GM23338 (cell line): Measurements from ENCODE around the gene GUCD1. TPM values are rescaled to one million over a fixed set of nuclear protein-coding genes. Genes with fewer than 3 reads are reported as not detected.

Experiments
- ATAC-seq: fragments of 200-7000 bp; cut with Tn5 transposase; 3 replicates; pipeline ENCODE4 v1.9.1; 2020
- DNase-seq: peaks from one replicate; pipeline ENCODE4 v3.0.0-alpha.2; 2015; ENCODE audit warnings: low spot score
- H2AFZ ChIP-seq: fragments of 200-600 bp; sonication (generic); 2 replicates; pipeline ENCODE4 v1.8.0; 2016; ENCODE audit warnings: antibody characterized with exemption, mild to moderate bottlenecking, moderate library complexity
- H3F3A ChIP-seq: fragments of 200-600 bp; sonication (generic); replicated peaks from 2 replicates; pipeline ENCODE4 v1.8.0; 2017; ENCODE audit warnings: antibody characterized with exemption, mixed run types, low read depth
- H3K27ac ChIP-seq: fragments of 200-600 bp; sonication (generic); 2 replicates; pipeline ENCODE4 v1.6.1; 2016; ENCODE audit warnings: low read depth
- H3K27me3 ChIP-seq: fragments of 200-600 bp; sonication (generic); 2 replicates; pipeline ENCODE4 v1.8.0; 2016; ENCODE audit warnings: mild to moderate bottlenecking, mixed run types, moderate library complexity; ENCODE audit not compliant: insufficient read depth
- H3K36me3 ChIP-seq: fragments of 200-600 bp; sonication (generic); 2 replicates; pipeline ENCODE4 v1.8.0; 2016; ENCODE audit warnings: mild to moderate bottlenecking; ENCODE audit not compliant: insufficient read depth
- H3K4me1 ChIP-seq: fragments of 200-600 bp; sonication (generic); 2 replicates; pipeline ENCODE4 v1.8.0; 2016; ENCODE audit warnings: mild to moderate bottlenecking, moderate library complexity; ENCODE audit not compliant: insufficient read depth
- H3K4me2 ChIP-seq: fragments of 200-600 bp; sonication (generic); 2 replicates; pipeline ENCODE4 v1.7.1; 2017; ENCODE audit warnings: mixed run types
- H3K4me3 ChIP-seq: fragments of 200-600 bp; sonication (generic); 2 replicates; pipeline ENCODE4 v1.6.1; 2016; ENCODE audit warnings: mixed run types
- H3K79me2 ChIP-seq: fragments of 200-600 bp; sonication (generic); replicated peaks from 2 replicates; pipeline ENCODE4 v1.8.0; 2017; ENCODE audit warnings: mild to moderate bottlenecking; ENCODE audit not compliant: insufficient read depth
- H3K9me2 ChIP-seq: fragments of 200-600 bp; sonication (generic); 2 replicates; pipeline ENCODE4 v1.8.0; 2017; ENCODE audit not compliant: insufficient read depth
- H4K20me1 ChIP-seq: fragments of 200-600 bp; sonication (generic); replicated peaks from 2 replicates; pipeline ENCODE4 v1.8.0; 2017; ENCODE audit warnings: mild to moderate bottlenecking; ENCODE audit not compliant: insufficient read depth
- H3K27ac Mint-ChIP-seq: 2 replicates; pipeline ENCODE4 v1.8.0; 2020; ENCODE audit warnings: inconsistent platforms, mild to moderate bottlenecking, moderate library complexity, mixed read lengths
- H3K27me3 Mint-ChIP-seq: 3 replicates; pipeline ENCODE4 v1.8.0; 2022; ENCODE audit warnings: low read depth, mild to moderate bottlenecking, moderate library complexity, mixed read lengths, inconsistent platforms; ENCODE audit not compliant: insufficient read depth, poor library complexity
- H3K36me3 Mint-ChIP-seq: 3 replicates; pipeline ENCODE4 v1.8.0; 2021; ENCODE audit warnings: low read depth, mild to moderate bottlenecking, inconsistent platforms, moderate library complexity, mixed read lengths
- H3K4me1 Mint-ChIP-seq: 3 replicates; pipeline ENCODE4 v1.8.0; 2020; ENCODE audit warnings: mild to moderate bottlenecking, inconsistent platforms, mixed read lengths
- H3K4me3 Mint-ChIP-seq: 3 replicates; pipeline ENCODE4 v1.8.0; 2021; ENCODE audit warnings: moderate library complexity, mild to moderate bottlenecking, inconsistent platforms, mixed read lengths
- H3K9me3 Mint-ChIP-seq: 3 replicates; pipeline ENCODE4 v1.8.0; 2020; ENCODE audit warnings: moderate library complexity, mild to moderate bottlenecking, inconsistent platforms, mixed read lengths
- CREB1 ChIP-seq: fragments of 250-450 bp; sonication (Bioruptor Pico); IDR thresholded peaks from 2 replicates; pipeline ENCODE4 v1.5.0; 2020; ENCODE audit warnings: low read depth, mild to moderate bottlenecking, moderate library complexity
- EZH2 ChIP-seq: fragments of 200-600 bp; sonication (generic); IDR thresholded peaks from one replicate; pipeline ENCODE4 v1.8.0; 2017; ENCODE audit warnings: antibody characterized with exemption, mild to moderate bottlenecking, low read depth; ENCODE audit not compliant: unreplicated experiment
- EZH2phosphoT487 ChIP-seq: fragments of 200-600 bp; sonication (generic); IDR thresholded peaks from one replicate; pipeline ENCODE4 v1.8.1; 2018; ENCODE audit warnings: antibody characterized with exemption; ENCODE audit not compliant: unreplicated experiment
- NANOG ChIP-seq: IDR thresholded peaks from 2 replicates; pipeline ENCODE4 v1.6.1; 2016; ENCODE audit warnings: antibody characterized with exemption, borderline replicate concordance
- POLR2AphosphoS5 ChIP-seq: IDR thresholded peaks from 2 replicates; pipeline ENCODE4 v1.6.1; 2016; ENCODE audit warnings: antibody characterized with exemption, low read depth
- STAT1 ChIP-seq: IDR thresholded peaks from one replicate; pipeline ENCODE4 v1.6.1; 2016; ENCODE audit warnings: antibody characterized with exemption; ENCODE audit not compliant: unreplicated experiment
- ZNF331 ChIP-seq: fragments of 250-450 bp; sonication (Bioruptor Pico); IDR thresholded peaks from 2 replicates; pipeline ENCODE4 v1.5.0; 2020; ENCODE audit warnings: low read depth, mild to moderate bottlenecking, moderate library complexity
- polyA plus RNA-seq: library from polyadenylated mRNA; unstranded; fragments of >200 nt; fragmentation: Nextera tagmentation; extraction: Ambion mirVana; gene quantifications from 2 replicates; pipeline ENCODE4 v1.2.1, GENCODE V29; 2016
- total RNA-seq: library from RNA; depleted of rRNA; stranded (reverse); fragments of >200 nt; shearing (Covaris generic); gene quantifications from 2 replicates; pipeline ENCODE4 v1.2.3, GENCODE V29; 2014
- TF ChIP-seq, protein P1 (sequence below): IDR thresholded peaks from one replicate; pipeline ENCODE4 v1.6.1; 2018; ENCODE audit warnings: antibody characterized with exemption; ENCODE audit not compliant: unreplicated experiment
- TF ChIP-seq, protein P2 (sequence below), 2 experiments: fragments of 200-600 bp in 1 of 2; sonication (generic) in 1 of 2; conservative IDR thresholded peaks; 2 replicates each; pipeline versions ENCODE4 v1.5.1 to v1.6.1; 2016 to 2017; ENCODE audit warnings: antibody characterized with exemption in 2 of 2, low read depth in 2 of 2, mild to moderate bottlenecking in 2 of 2, moderate library complexity in 1 of 2
- TF ChIP-seq, protein P3 (sequence below): fragments of 250-450 bp; sonication (Bioruptor Pico); IDR thresholded peaks from 2 replicates; pipeline ENCODE4 v1.5.0; 2020; ENCODE audit warnings: mild to moderate bottlenecking, moderate library complexity

The GUCD1 gene
- total and polyA plus RNA-seq, 2 experiments from 2014 or later: 39.0 to 106 TPM

DNA sequence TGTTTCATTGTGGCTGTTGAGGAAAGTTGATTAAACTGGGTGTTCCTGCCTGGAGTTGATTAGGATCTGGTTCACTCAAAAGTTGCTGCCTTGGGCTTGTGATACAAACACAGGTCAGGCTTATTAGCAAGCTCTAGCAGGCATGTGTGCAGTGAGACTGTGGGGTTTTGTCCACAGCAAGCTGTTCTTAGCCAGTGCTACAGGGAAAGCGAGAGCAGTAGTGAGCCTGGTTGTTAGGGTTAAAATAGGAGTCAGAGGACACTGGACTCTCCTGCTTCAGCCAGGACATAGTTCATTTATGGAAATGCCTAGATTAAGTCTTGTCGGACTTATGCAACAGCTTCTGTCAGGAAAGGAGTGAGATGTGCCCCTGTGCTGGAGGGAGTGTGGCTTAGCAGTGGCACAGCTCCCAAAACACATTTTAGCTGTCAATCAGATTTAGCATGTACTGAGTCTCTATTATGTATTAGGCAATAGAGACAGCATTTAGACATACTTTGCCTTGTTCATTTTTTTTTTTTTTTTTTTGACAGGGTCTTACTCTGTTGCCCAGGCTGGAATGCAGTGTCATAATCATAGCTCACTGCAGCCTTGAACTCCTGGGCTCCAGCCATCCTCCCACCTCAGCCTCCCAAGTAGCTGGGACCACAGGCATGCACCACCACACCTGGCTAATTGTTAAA is 9.6 kb upstream of the GUCD1 start:
- H3K27me3 Mint-ChIP-seq: no peaks in the 10 kb centered on the region
- no peak overlapping the region for H3K27ac Mint-ChIP-seq
- Histone ChIP-seq H3K9me2 (no peaks in the 10 kb centered on the region), H3K79me2 (peaks cover 91% of the 10 kb centered on the region), H2AFZ (no peak overlapping the region), H3K27ac (no peak overlapping the region), H3K4me1 (no peaks in the 10 kb centered on the region), H4K20me1 (peaks cover 62% of the 10 kb centered on the region), H3F3A (0 out of 2 replicates have a peak, but pooled peaks cover 5% of the 10 kb centered on the region), H3K4me2 (no peak overlapping the region), H3K27me3 (no peaks in the 10 kb centered on the region), H3K36me3 (peaks cover 32% of the 10 kb centered on the region), H3K4me3 (no peak overlapping the region)
- no peak for DNase-seq
- no peak for ATAC-seq
- H3K9me3 Mint-ChIP-seq: no peaks in the 10 kb centered on the region
- H3K36me3 Mint-ChIP-seq: peaks cover 58% of the 10 kb centered on the region
- H3K4me1 Mint-ChIP-seq: no peaks in the 10 kb centered on the region
- TF ChIP-seq, protein P1, sequence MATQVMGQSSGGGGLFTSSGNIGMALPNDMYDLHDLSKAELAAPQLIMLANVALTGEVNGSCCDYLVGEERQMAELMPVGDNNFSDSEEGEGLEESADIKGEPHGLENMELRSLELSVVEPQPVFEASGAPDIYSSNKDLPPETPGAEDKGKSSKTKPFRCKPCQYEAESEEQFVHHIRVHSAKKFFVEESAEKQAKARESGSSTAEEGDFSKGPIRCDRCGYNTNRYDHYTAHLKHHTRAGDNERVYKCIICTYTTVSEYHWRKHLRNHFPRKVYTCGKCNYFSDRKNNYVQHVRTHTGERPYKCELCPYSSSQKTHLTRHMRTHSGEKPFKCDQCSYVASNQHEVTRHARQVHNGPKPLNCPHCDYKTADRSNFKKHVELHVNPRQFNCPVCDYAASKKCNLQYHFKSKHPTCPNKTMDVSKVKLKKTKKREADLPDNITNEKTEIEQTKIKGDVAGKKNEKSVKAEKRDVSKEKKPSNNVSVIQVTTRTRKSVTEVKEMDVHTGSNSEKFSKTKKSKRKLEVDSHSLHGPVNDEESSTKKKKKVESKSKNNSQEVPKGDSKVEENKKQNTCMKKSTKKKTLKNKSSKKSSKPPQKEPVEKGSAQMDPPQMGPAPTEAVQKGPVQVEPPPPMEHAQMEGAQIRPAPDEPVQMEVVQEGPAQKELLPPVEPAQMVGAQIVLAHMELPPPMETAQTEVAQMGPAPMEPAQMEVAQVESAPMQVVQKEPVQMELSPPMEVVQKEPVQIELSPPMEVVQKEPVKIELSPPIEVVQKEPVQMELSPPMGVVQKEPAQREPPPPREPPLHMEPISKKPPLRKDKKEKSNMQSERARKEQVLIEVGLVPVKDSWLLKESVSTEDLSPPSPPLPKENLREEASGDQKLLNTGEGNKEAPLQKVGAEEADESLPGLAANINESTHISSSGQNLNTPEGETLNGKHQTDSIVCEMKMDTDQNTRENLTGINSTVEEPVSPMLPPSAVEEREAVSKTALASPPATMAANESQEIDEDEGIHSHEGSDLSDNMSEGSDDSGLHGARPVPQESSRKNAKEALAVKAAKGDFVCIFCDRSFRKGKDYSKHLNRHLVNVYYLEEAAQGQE: no peak
- no peak for TF ChIP-seq ZNF331 (CRISPR knock-in tag)
- no peak overlapping the region for H3K4me3 Mint-ChIP-seq

DNA sequence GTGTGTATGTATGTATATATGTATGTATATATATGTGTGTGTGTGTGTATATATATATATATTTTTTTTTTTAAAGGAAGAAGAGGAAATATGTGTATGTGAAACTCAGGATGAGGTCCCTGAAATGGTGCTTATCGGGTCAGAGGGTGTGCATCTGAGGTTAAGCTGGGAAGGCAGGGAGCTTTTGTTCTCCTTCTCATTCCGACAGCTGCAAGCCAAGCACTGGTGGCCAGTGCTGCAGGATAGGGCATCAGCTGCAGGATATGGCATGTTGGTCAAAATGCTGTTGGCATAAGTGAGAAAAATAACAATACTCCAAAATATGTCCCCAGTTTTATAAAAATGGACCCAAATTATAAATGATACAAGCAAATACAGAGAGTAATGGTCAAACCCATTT is 8.3 kb upstream of the GUCD1 start:
- H3K27ac Mint-ChIP-seq: no peak overlapping the region
- DNase-seq (no peak), ATAC-seq (no peak)
- no peaks in the 10 kb centered on the region for H3K27me3 Mint-ChIP-seq
- no peak overlapping the region for H3K4me3 Mint-ChIP-seq
- no peak overlapping the region for H3K4me3 ChIP-seq
- peaks cover 36% of the 10 kb centered on the region for H3K36me3 ChIP-seq
- no peaks in the 10 kb centered on the region for H3K9me3 Mint-ChIP-seq
- peaks cover 63% of the 10 kb centered on the region for H3K36me3 Mint-ChIP-seq
- no peak overlapping the region for H3K27ac ChIP-seq
- no peaks in the 10 kb centered on the region for H3K4me1 Mint-ChIP-seq
- no peaks in the 10 kb centered on the region for H3K27me3 ChIP-seq
- H3K4me2 ChIP-seq: no peak overlapping the region
- no peaks in the 10 kb centered on the region for H3K9me2 ChIP-seq
- peaks cover 97% of the 10 kb centered on the region for H3K79me2 ChIP-seq
- peaks cover 73% of the 10 kb centered on the region for H4K20me1 ChIP-seq
- 0 out of 2 replicates have a peak, but pooled peaks cover 2% of the 10 kb centered on the region for H3F3A ChIP-seq
- no peaks in the 10 kb centered on the region for H3K4me1 ChIP-seq
- H2AFZ ChIP-seq: no peak overlapping the region
- TF ChIP-seq STAT1 (no peak), ZNF331 (CRISPR knock-in tag) (no peak), EZH2phosphoT487 (no peak), POLR2AphosphoS5 (no peak), CREB1 (no peak), NANOG (no peak), EZH2 (no peak)
- TF ChIP-seq, protein P2, sequence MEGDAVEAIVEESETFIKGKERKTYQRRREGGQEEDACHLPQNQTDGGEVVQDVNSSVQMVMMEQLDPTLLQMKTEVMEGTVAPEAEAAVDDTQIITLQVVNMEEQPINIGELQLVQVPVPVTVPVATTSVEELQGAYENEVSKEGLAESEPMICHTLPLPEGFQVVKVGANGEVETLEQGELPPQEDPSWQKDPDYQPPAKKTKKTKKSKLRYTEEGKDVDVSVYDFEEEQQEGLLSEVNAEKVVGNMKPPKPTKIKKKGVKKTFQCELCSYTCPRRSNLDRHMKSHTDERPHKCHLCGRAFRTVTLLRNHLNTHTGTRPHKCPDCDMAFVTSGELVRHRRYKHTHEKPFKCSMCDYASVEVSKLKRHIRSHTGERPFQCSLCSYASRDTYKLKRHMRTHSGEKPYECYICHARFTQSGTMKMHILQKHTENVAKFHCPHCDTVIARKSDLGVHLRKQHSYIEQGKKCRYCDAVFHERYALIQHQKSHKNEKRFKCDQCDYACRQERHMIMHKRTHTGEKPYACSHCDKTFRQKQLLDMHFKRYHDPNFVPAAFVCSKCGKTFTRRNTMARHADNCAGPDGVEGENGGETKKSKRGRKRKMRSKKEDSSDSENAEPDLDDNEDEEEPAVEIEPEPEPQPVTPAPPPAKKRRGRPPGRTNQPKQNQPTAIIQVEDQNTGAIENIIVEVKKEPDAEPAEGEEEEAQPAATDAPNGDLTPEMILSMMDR (conservative IDR thresholded peaks at IDR 0.05; ENCODE audit: low read depth in 2 of 2): no peak
- TF ChIP-seq, protein P3, sequence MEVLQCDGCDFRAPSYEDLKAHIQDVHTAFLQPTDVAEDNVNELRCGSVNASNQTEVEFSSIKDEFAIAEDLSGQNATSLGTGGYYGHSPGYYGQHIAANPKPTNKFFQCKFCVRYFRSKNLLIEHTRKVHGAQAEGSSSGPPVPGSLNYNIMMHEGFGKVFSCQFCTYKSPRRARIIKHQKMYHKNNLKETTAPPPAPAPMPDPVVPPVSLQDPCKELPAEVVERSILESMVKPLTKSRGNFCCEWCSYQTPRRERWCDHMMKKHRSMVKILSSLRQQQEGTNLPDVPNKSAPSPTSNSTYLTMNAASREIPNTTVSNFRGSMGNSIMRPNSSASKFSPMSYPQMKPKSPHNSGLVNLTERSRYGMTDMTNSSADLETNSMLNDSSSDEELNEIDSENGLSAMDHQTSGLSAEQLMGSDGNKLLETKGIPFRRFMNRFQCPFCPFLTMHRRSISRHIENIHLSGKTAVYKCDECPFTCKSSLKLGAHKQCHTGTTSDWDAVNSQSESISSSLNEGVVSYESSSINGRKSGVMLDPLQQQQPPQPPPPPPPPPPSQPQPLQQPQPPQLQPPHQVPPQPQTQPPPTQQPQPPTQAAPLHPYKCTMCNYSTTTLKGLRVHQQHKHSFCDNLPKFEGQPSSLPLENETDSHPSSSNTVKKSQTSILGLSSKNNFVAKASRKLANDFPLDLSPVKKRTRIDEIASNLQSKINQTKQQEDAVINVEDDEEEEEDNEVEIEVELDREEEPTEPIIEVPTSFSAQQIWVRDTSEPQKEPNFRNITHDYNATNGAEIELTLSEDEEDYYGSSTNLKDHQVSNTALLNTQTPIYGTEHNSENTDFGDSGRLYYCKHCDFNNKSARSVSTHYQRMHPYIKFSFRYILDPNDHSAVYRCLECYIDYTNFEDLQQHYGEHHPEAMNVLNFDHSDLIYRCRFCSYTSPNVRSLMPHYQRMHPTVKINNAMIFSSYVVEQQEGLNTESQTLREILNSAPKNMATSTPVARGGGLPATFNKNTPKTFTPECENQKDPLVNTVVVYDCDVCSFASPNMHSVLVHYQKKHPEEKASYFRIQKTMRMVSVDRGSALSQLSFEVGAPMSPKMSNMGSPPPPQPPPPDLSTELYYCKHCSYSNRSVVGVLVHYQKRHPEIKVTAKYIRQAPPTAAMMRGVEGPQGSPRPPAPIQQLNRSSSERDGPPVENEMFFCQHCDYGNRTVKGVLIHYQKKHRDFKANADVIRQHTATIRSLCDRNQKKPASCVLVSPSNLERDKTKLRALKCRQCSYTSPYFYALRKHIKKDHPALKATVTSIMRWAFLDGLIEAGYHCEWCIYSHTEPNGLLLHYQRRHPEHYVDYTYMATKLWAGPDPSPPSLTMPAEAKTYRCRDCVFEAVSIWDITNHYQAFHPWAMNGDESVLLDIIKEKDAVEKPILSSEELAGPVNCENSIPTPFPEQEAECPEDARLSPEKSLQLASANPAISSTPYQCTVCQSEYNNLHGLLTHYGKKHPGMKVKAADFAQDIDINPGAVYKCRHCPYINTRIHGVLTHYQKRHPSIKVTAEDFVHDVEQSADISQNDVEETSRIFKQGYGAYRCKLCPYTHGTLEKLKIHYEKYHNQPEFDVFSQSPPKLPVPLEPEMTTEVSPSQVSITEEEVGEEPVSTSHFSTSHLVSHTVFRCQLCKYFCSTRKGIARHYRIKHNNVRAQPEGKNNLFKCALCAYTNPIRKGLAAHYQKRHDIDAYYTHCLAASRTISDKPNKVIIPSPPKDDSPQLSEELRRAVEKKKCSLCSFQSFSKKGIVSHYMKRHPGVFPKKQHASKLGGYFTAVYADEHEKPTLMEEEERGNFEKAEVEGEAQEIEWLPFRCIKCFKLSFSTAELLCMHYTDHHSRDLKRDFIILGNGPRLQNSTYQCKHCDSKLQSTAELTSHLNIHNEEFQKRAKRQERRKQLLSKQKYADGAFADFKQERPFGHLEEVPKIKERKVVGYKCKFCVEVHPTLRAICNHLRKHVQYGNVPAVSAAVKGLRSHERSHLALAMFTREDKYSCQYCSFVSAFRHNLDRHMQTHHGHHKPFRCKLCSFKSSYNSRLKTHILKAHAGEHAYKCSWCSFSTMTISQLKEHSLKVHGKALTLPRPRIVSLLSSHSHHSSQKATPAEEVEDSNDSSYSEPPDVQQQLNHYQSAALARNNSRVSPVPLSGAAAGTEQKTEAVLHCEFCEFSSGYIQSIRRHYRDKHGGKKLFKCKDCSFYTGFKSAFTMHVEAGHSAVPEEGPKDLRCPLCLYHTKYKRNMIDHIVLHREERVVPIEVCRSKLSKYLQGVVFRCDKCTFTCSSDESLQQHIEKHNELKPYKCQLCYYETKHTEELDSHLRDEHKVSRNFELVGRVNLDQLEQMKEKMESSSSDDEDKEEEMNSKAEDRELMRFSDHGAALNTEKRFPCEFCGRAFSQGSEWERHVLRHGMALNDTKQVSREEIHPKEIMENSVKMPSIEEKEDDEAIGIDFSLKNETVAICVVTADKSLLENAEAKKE (CRISPR knock-in tag): no peak
